NCI-H187 treated with DMSO at 0.1 percent for 48 hours (cell line): ENCODE results near the gene POMGNT2.

Source experiments
- DNase-seq: peaks from one replicate; lab custom pipeline; 2025; lab: John Stamatoyannopoulos, UW

Gene POMGNT2

DNA sequence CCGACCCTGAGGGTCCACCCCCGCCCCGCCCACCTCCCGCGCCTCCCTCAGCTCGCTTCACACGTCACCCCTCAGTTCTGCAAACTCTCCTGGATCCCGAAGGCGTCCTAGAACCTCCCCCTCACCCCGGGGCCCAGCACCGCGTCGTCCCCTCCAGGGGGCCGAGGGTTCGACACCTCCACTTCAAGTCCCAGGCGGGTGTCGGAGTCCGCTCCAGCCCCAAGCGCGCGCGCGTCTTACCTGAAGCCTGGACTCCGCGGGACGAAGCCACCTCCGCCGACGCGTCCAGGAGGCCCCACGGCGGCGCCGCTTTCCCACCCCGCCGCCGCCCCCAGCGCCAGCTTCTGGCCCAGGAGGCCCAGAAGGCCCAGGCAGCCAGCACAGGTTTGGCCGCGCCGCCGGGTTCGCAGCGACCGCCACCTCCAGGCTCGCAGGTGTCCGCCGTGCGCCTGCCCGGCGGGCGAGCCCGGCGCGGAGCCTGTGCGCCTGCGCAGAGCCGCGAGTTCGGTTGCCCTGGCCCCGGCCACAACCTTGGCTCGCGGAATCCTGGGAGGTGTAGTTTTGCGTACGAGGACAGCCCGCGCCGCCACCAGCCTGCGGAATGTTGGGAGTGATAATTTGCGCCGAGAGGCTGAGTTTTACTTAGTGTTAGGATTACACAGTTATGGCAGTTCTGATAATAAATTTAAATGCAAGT, at the start of gene POMGNT2:
Gene POMGNT2, minus strand, starts transcription at position 484 of the 697 bp plus-strand sequence. CDS start 24,648 bp downstream, outside the sequence.
- no peak for DNase-seq

DNA sequence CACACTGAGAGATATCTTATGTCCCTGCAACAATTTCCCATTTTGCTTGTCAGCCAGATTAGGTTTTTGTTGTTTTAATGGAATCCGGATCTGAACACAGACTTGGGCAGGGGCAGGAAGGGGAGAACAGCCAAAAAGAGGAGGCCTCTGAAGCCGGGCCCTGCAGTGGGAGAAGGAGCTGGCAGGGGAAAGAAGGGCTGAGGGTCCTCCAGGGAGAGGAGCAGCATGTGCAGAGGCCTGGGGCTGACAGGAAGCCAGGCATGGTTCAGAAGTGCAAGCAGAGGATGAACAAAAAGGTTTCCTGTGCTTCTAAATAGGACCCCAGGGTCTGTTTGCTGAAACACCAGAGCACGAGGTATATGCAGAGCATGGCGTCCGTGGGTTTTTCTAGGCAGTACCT, 49.1 kb upstream of the POMGNT2 start:
- no peak for DNase-seq

DNA sequence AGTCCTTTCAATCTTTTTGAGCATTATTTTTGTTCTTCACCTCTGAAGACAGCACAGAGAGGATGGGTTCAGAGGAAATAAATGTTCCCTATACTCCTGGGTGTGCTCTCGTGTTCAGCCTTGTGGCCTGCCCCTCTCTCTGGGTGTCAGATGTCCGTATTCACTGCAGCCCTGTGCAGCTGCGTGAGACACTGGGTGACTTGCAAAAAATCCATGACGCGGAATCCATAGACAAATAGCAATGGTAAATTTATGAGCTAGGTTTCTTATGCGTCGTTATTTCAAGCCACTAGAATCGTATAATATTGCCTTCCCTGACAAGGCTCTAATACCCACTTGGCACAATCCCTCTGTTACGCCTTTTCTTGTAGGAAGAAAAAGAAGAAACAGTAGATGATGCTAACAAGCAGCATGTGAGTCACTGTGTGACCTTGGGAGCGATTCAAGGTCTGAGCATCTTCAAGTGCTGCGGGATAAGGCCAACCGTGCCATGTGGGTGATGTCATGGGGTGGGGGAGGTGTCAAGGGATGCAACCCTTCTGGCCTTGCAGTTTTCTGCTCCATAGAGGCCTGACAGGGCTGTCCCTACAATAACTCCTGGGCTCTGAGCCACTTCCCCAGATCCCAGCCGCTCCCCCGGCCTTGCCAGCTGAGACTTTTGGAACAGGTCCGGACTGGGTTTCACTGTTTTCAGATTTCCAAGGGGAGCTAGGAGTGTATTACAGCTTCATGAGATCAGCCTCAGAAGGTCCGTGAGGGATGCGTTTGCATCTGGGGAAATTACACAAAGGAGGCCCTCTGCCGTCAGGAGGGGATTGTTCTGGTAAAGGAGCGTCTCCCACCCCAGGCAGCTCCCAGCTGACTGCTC, 47.6 kb upstream of the POMGNT2 start:
- no peak for DNase-seq

DNA sequence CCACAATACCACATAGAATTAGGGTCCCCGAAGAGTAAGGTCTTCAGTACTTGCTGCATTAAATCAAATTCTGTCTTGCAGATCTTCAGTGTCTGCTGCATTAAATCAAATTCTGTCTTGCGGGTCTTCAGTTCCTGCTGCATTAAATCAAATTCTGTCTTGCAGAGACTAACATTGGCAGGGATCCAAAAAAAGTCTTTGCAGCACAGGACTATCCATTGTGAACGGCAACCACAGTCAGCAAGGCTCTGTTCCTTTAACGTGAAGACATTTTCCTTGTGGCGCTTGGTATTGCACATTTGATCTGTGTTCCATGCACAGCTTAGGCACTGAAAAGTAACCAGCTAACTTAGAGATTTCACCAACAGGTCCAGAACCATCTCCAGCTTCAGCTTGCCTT, 46.8 kb upstream of the POMGNT2 start:
- no peak for DNase-seq

DNA sequence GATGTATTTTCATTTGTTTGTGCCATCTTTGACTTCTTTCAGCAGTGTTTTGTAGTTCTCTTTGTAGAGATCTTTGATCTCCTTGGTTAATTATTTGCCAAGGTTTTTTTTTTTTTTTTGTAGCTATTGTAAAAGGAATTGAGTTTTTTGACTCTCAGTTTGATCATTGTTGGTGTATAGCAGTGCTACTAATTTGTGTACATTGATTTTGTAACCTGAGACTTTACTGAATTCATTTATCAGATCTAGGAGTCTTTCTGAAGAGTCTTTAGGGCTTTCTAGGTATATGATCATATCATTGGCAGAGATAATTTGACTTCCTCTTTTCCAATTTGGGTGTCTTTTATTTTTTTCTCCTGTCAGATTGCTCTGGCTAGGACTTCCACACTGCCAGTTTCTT, 42.2 kb upstream of the POMGNT2 start:
- DNase-seq, result no peak

DNA sequence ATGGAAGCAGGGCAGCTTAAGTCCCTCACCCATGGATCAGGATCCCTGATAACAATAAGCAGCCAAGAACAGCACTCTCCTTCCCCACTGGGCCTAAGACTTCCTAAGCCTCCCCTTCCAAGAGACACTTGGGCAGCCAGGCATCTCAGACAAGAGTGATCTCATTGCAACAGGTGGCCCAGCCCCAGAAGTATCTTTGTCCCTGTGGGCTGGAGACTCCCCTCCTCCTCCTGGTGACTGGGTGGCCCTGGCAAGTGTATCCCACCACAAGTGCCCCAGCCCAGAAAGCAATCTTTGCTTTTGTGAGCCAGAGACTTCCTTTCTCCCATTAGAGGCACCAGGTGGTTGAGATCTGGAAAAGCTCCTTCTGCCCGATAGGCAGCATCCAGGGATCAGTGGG, 40.7 kb upstream of the POMGNT2 start:
- DNase-seq, result no peak

DNA sequence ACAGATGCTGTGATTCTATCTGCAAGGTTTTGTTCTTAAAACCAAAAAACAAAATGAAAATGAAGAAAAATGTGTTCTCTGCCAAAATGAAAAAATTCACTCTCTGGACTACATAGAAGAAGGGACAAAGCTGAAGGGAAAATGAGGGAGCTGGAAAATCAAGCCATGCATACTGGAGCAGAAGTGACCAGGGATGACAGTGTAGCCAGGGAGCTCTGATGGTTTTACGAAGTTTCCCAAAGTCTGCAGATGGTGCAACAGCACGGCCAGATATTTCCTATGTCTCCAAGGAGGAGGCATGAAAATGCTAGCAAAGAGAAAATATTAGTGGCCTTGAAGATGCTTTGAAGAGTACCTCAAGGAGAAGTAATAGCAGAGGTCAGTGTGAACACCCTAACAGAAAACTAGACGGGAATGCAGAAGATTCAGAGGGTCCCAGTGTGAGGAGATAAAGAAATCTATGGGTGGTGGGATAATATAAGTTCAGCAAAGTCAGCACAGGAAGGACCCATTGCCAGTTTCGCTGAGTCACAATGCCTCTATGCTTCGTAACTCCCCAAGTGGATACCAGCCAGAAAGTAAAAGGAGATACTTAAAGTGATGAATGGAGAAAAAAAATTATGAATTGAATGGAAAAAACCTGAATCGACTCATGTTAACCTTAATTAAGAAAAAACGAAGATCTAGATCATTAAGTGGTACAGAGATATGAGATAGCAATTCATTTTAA, 39.0 kb upstream of the POMGNT2 start:
- DNase-seq, result no peak

DNA sequence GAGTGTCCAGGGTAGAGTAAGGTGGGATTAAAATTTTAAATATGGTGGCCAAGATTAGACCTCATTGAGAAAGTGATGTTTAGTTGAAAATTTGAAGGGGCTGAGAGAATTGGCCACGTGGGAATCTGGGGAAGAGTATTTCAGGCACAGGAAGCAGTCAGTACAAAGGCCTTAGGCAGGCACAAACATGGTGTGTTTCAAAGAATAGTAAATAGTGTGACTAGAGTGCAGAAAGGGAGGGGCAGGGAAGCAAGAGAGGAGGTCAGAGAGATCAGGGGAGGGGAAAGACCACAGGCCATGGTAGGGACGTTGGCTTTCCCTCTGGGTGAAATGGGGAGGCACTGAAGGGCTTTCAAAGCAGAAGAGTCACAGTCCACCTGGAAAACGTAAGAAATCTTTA, 36.6 kb upstream of the POMGNT2 start:
- no peak for DNase-seq

DNA sequence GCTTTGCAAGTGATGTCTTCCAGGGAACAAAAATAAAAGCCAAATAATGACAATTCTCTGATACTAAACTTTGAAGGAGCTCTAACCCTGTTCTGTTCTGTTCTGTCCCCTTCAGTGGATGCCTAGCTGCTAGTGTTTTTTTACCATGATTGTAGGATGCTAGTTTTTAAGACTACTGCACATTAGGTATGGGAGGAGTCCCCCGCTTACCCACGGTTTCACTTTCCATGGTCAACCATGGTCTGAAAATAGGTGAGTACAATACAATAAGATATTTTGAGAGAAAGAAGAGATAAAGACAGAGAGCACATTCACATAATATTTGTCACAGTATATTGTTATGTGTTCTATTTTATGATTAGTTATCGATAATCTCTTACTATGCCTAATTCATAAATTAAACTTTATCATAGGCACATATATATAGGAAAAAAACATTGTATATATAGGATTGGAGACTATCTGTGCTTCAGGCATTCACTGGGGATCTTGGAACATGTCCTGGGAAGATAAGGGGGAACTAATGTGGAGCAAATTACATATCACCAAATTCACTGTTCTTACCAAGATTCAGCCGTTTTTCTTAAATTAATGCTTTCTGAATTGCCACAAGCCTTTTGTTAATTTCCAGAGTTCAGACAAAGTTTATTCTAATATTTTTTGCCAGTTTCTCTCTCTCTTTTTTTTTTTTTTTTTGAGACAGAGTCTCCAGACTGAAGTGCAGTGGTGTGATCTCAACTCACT, 32.8 kb upstream of the POMGNT2 start:
- no peak for DNase-seq

DNA sequence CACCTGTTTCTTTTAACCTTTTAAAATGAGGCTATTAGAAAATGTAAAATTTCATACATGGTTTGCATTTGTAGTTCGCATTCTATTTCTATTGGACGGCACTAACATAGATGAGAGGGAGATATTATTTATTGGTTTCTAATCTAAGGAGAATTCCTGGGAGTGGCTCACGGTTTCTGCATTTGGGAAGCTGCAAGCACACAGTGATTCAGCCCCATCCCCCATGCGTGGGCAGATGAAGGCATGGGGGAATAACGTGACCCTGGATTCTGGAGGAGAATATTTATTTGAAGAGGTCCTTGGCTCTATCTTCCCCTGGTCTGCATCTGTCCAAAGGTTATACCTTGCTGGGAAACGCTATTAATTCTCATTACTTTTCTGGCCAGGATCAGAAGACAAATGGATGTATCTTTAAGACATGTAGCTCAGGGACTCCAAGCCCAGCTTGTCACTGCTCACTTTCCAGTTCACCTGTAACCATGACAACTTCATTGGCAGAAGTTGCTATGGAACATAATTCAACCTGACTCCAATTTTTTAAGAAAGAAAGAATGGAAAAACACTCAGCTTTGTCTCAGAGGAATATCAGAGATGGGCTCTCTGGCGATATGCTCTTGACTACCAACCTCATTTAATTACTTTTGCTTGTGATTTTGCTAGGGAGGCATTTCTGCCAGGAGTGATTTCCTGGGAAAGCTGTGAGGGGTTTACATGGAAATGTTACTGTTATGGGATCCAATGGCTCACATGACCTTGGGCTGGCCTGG, 27.2 kb upstream of the POMGNT2 start:
- no peak for DNase-seq

DNA sequence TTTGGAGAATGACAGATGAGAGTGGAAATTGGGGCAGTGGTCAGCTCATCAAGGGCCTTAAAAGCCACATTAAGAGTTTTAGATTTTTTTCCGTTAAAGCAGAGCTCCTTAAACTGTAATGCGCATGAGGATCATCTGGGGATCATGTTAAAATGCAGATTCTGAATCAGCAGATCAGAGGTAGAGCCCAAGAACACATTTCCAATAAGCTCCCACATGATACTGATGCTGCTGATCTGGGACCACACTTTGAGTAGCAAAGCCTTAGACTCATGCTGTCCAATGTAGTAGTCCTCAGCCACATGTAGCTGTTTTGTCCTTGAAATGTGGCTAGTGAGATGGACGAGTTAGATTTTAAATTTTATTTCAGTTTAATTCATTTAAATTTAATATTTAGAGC, 26.3 kb upstream of the POMGNT2 start:
- no peak for DNase-seq

DNA sequence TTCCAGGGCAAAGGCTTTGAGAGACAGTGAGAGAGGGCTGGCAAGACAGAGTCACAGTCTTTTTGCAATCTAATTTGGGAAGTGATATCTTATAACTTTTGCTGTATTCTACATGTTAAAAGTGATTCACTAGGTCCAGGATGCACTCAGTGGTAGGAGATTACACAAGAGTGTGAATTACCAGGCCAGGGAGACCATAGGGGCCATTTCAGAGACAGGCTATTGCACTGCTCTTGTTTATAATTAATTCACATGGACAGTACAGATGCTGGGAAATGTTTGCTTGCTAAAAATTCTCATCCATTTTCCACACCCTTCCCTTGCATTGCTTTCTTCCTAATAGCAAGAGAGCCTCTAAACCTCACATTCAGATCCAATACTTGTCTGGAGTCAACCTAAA, 22.6 kb upstream of the POMGNT2 start:
- DNase-seq, result no peak

DNA sequence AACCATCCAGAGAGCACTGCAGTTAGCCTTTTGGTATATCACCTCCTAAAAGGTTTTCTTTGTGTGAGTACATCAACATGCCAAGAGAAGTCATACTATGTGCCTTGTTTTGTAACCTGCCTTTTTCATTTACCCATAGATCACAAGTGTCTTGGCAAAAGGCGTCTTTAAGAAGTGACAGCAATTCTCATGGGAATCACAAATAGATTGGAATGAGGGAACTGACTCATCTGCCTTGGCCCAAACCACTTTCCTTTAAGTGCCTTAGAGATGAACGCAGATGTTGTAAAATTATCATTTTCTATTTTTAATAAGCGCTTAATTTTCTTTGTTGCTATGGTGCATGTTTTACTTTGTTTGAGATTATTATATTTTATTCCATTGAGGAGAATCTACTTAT, 20.7 kb upstream of the POMGNT2 start:
- DNase-seq, result no peak

DNA sequence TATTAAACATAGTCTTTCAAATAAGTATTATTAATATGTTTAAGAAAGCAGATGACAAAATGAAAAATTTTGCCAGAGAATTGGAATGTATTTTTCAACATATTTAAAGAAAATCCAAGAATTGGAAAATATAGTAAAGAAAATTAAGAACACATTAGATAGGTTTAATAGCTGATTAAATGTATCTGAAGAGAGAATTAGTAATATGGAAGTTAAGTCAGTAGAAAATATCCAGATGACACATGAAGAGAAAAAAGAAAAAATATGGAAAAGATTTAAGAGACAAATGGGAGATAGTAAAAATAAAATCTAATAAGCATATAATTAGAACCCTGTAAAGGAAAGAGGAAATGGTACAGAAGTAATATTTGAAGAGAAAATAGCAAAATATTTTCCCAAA, 18.0 kb upstream of the POMGNT2 start:
- no peak for DNase-seq

DNA sequence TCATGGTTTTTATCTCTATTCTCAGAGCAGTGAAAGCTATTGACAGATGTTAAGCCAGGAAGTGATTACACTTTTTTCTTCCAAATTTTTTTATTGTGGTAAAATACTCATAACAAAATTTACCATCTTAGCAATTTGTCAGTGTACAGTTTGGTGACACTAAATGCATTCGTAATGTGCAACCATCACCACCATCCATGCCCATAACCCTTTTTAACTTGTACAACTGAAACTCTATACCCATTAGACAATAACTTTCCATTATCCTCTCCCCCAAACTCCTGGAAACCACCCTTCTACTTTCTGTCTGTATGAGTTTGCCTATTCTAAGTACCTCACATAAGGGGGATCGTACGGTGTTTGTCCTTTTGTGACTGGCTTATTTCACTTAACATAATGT, 15.1 kb upstream of the POMGNT2 start:
- no peak for DNase-seq

DNA sequence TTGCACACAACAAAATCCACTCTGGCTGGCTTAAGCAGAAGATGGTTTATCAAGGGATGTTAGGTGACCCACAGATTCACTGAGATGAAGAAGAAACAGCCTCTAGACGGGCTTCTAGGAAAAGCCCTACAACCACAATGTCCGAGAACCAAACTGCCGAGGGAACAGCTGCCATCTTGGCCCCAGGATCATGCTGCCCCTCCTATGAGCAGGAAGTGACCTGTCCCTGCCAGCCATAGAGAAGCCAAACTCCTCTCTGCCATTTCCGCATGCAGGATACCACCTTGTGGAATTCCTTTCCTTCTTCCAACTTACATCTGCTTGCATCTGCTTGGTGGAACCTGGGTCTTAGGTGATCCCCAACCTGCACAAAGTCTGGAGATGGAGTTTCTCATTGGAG, 11.4 kb upstream of the POMGNT2 start:
- DNase-seq, result no peak

DNA sequence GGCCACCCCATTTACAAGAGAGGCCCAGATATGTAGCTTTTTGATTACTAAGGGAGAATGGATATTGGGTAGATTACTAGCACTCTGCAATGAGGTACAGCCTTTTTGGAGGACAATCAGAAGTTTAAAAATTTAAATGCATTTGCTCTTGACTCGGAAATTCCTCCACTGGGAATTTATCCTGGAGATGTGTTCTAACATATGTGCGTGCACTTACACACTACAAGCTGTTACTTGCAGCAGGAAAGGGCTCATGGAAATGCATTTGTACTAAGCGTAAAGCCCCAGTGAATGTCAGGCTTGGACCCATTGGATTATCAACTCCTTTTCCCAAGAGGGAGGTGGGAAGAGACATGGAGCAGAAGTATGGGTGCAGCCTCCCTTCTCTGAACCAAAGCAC, 7.8 kb upstream of the POMGNT2 start:
- no peak for DNase-seq

DNA sequence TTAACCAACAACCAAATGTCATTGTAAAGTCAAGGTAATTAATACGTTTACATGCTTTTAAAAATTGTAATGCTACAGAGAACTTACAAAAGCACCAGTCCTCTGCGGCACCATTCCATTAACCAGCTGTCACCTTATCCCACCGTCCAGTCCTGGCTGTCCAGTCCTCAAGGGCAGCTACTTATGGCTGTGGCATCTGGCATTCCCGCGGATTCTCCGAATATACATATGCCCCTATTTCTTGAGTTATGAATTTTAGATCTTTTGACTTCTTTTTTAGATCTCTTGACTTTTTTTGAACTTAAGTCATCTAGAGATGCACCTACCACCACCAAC, 382 bp upstream of the POMGNT2 start:
- no peak for DNase-seq

DNA sequence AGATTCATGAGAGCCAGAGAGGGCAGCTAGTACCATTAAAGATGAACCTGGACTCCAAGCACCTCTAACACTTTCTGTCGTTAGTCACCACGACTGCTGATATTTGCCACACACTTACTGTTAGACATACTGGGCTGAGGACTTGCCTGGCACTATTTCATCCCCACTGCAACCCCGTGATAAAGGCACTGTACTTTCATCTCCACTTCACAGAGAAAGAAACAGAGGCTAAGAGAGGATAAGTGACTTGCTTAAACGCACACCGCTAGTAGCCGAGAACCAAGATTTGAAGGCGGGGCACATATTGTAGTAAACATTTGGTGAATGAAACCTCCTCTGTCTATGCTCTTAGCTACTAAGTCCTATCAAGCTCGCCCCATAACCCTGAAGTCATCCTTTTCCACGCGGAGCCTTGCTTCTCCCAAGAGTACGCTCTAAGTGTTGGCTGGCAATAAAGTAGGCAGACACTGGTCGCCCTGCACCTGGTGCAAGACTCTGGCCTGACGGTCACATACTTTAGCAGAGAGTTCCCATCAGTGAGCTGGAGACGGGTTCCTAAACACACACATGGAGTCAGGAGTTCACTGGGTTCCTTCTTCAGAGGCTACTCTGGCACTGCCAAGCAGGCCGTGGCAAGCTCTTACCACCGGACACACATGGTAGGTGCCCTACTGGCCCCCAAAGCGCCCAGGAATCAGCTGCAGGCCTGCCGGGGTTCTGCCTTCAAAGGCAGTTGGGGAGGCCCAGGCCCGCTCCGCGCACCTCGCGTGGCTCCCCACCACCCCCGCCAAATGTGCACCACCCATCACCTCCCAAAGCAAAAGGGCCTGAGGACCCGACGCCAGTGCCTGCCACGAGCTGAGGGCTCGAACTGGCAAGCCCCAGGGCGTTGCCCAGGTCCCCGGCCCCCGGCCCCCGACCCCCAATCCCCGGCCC, 951 bp downstream of the POMGNT2 start:
- no peak for DNase-seq

DNA sequence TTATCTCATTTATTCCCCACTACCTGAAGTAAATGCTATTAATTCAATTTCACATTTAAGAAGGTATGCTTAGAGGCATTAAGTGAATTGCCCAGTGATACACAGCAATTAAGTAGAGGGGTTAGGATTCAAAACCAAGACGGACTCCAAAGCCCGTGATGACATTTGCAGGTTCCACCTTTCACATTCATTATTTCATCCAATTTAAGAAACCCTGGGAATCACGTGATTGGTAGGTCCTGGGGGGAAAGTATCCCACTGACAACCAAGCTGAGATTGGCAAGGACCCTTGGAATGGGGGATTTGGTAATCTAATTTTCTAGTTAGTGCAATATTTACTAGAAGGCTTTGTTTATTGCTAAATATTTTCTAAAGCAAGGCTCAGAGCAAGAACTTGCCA, 1.8 kb downstream of the POMGNT2 start:
- no peak for DNase-seq
